Activated gamma-delta T cell (primary cell): Measurements from ENCODE around the gene VKORC1.

Experiments
- DNase-seq: peaks from one replicate; lab custom pipeline; 2025; lab: John Stamatoyannopoulos, UW

The VKORC1 gene

DNA sequence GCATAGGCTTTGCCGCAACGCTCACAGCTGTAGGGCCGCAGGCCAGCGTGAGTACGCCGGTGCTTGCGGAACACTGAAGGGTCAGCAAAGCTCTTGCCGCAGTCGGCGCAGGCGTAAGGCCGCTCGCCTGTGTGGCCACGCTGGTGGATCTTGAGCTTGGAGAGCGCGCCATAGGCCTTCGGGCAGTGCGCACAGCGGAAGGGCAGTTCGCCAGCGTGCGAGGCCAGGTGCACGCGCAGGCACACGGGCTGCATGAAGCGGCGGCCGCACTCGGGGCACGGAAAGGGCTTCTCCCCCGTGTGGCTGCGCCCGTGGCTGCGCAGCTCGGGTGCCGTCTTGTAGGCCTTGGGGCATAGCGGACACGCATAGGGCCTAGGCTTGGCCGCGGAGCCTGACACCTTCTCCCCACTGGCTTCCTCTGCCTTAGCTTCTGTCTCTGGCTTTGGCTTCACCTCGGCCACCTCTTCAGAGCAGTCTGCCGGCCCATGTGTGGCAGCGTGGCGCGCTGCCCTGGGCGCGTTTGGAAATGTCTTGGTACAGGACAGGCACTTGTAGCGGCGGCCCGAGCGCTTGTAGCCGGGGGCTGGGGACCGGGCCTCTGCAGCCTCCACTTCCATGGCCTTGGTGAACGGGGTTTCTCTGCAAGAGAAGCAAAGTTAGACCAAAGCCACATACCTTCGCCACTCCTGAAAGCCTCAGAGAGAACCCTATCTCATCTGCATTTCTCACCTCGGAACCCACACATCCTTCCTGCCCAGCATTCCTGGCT lies 30.6 kb downstream of the VKORC1 start:
- peak; percentile 45 for DNase-seq

GRCh38 chr16:31063495-31063842 lies 31.1 kb downstream of the VKORC1 start:
- no peak for DNase-seq

DNA sequence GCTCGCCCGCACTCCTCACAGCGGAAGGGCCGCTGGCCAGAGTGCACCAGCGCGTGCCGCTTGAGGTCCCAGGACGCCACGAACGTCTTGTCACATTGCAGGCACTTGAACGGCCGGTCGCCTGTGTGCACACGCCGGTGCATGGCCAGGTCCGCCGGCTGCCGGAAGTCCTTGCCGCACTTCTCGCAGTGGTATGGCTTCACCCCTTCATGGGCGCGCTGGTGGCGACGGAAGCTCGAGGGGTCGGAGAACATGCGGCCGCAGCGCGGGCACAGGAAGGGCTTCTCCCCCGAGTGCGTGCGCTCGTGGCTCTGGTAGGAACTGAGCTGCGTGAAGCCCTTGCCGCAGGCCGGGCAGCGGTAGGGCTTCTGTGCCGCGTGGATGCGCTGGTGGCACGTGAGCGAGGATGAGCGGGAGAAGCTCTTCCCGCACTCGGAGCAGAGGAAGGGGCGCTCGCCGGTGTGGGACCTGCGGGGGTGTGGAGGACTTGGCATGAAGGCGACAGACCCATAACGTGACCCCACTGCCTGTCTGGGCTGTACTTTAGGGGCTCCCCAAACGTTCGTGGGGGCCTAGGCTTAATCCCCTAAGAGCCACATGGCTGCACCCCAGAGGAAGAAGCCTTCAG lies 32.7 kb downstream of the VKORC1 start:
- no peak for DNase-seq

DNA sequence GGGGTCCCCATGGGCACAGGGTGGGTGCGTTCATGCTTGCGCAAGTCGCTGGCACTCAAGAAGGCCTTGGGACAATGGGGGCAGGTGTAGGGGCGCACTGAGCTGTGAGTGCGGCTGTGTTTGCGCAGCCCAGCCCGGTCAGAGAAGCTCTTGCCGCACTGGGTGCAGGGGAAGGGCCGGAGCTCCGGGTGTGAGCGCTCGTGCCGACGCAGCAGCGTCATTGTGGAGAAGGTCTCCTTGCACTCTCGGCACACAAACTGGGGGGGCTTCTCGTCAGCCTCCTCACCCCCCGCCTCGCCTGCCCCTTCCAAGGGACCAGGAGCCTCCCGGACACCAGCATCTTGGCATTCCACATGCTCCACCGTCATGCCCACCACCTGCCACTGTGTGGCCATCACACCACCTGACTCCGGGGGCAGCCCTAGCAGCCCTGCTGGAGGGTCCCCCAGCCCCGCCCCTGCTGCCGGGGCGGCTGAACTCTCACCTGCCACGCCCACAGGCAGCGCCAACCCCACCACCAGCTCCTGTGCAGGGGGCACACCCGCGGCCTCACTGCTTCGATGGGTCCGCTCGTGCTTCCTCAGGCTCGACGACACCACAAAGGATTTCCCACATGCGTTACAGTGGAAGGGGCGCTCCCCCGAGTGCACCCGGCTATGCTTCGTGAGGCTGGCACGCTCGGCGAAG lies 33.3 kb downstream of the VKORC1 start:
- no peak for DNase-seq

DNA sequence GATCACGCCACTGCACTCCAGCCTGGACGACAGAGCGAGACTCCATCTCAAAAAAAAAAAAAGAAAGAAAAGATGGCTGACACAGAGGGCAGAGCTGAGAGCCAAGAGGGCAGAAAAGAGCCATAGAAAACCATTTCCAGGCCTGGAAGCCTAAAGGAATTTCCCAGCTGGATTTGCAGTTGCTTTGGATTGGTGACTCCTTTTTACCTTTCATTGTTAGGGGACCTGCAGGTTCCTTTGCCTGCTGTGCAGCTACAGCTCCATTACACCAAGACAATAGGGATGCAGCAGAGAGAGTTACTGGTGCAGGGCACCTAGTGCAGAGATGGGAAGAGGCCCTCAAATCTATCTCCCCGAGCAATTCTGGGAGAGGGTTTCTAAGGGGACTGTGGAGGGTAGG lies 39.0 kb downstream of the VKORC1 start:
- no peak for DNase-seq

- DNase-seq: no peak
These were observed 42.5 kb downstream of the VKORC1 start for GRCh38 chr16:31052114-31052513.

GRCh38 chr16:31050280-31051030 lies 44.1 kb downstream of the VKORC1 start:
- no peak for DNase-seq

DNA sequence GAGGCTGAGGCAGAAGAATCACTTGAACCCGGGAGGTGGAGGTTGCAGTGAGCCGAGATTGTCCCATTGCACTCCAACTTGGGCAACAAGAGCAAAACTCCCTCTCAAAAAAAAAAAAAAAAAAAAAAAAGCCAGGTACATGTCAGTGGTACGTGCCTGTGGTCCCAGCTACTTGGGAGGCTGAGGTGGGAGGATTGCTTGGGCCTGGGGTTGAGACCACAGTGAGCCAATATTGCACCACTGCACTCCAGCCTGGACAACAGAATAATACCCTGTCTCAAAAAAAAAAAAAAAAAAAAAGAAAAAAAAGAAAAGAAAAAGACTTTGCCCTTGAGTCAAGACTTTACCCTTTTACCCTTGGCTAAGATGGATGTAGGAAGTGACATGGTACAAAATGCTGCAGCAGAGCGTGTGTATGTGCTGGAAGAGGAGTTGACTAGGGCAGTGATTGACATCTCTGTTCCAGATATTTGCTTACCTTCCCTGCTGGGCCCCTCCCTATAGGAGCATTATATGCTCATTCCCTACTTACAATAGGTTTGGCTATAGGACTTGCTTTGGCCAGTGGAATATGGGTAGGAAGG lies 50.6 kb downstream of the VKORC1 start:
- no peak for DNase-seq

- DNase-seq: no peak
These were observed 51.2 kb downstream of the VKORC1 start for GRCh38 chr16:31043352-31043751.

GRCh38 chr16:31042866-31043265 lies 51.7 kb downstream of the VKORC1 start:
- DNase-seq: no peak
